ENCODE results near the gene CTSK. TPM values are rescaled to one million over a fixed set of nuclear protein-coding genes. Genes with fewer than 3 reads are reported as not detected.

The CTSK gene
- total RNA-seq, 4 donors from 2014 or later: 42.0 to 87.9 (median 45.5) TPM

GRCh38 chr1:150829751-150830150, 21.7 kb upstream of the CTSK start:
- WGBS, 2 donors: 83 to 89% methylated on average over 7 of the region's 7 CpGs
- no peak for DNase-seq (ENCODE audit: low spot score in 2 of 2)
- Histone ChIP-seq H3K27ac (no peak overlapping the region), H3K36me3 (peaks cover 0 to 99% (median 6%) of the 10 kb centered on the region in 3 donors), H3K4me1 (no peaks in the 10 kb centered on the region), H3K9me3 (no peaks in the 10 kb centered on the region), H3K27me3 (no peaks in the 10 kb centered on the region), H3K4me3 (no peak overlapping the region)
- TF ChIP-seq POLR2A (IDR thresholded peaks at IDR 0.05) (no peak), CTCF (IDR thresholded peaks at IDR 0.05) (peak in 2 of 5 experiments; percentile 20 to 28)

GRCh38 chr1:150826299-150826698, 18.2 kb upstream of the CTSK start:
- Histone ChIP-seq H3K4me1 (no peaks in the 10 kb centered on the region), H3K4me3 (no peak overlapping the region), H3K9me3 (no peaks in the 10 kb centered on the region), H3K36me3 (peaks cover 0 to 99% (median 6%) of the 10 kb centered on the region in 3 donors), H3K27ac (no peak overlapping the region), H3K27me3 (no peaks in the 10 kb centered on the region)
- 100% methylated on average over 1 of the region's 1 CpG for WGBS, 2 donors
- DNase-seq (ENCODE audit: low spot score in 2 of 2): no peak
- TF ChIP-seq CTCF (IDR thresholded peaks at IDR 0.05): no peak
- TF ChIP-seq POLR2A (IDR thresholded peaks at IDR 0.05): no peak
- TF ChIP-seq EP300 (IDR thresholded peaks at IDR 0.05): no peak

- WGBS, 2 donors: 79 to 82% methylated on average over 7 of the region's 7 CpGs
- Histone ChIP-seq H3K27me3 (no peaks in the 10 kb centered on the region), H3K9me3 (no peaks in the 10 kb centered on the region), H3K4me3 (no peak overlapping the region), H3K36me3 (peaks cover 5 to 94% (median 9%) of the 10 kb centered on the region in 3 donors), H3K27ac (no peak overlapping the region), H3K4me1 (no peaks in the 10 kb centered on the region)
- no peak for TF ChIP-seq EP300 (IDR thresholded peaks at IDR 0.05)
- no peak for TF ChIP-seq POLR2A (IDR thresholded peaks at IDR 0.05)
- TF ChIP-seq CTCF (IDR thresholded peaks at IDR 0.05): no peak
- no peak for DNase-seq (ENCODE audit: low spot score in 2 of 2)
Measured at GRCh38 chr1:150820730-150821512, 12.9 kb upstream of the CTSK start.

- no peak overlapping the region for H3K27ac ChIP-seq
- no peaks in the 10 kb centered on the region for H3K9me3 ChIP-seq
- H3K36me3 ChIP-seq: peaks cover 5 to 94% (median 30%) of the 10 kb centered on the region in 3 donors
- no peak overlapping the region for H3K4me3 ChIP-seq
- peaks cover 0 to 6% (median 0%) of the 10 kb centered on the region in 4 donors for H3K4me1 ChIP-seq
- H3K27me3 ChIP-seq: no peaks in the 10 kb centered on the region
- WGBS, 2 donors: 88 to 89% methylated on average over 4 of the region's 4 CpGs
- TF ChIP-seq CTCF (IDR thresholded peaks at IDR 0.05) (no peak), POLR2A (IDR thresholded peaks at IDR 0.05) (no peak), EP300 (IDR thresholded peaks at IDR 0.05) (no peak)
- no peak for DNase-seq (ENCODE audit: low spot score in 2 of 2)
Measured at GRCh38 chr1:150815871-150816270, 7.8 kb upstream of the CTSK start.

- Histone ChIP-seq H3K27me3 (no peaks in the 10 kb centered on the region), H3K4me3 (no peak overlapping the region), H3K9me3 (no peaks in the 10 kb centered on the region), H3K36me3 (peaks cover 5 to 83% (median 30%) of the 10 kb centered on the region in 3 donors), H3K4me1 (peaks cover 0 to 18% (median 0%) of the 10 kb centered on the region in 4 donors), H3K27ac (peak overlapping the region in 2 of 4 donors; percentile 22 to 50)
- DNase-seq (ENCODE audit: low spot score in 2 of 2): peak; percentile 59 to 73
- 44 to 48% methylated on average over 5 of the region's 5 CpGs for WGBS, 2 donors
- TF ChIP-seq POLR2A (IDR thresholded peaks at IDR 0.05): no peak
- TF ChIP-seq EP300 (IDR thresholded peaks at IDR 0.05): peak in 1 of 2 donors; percentile 50
- TF ChIP-seq CTCF (IDR thresholded peaks at IDR 0.05): peak; percentile 49 to 75 (median 60)
Measured at GRCh38 chr1:150813028-150813707, 5.1 kb upstream of the CTSK start.

Measured in tibial nerve (tissue), 4 donors.